ENCODE measurements around the gene C3orf18. TPM values are rescaled to one million over a fixed set of nuclear protein-coding genes. Genes with fewer than 3 reads are reported as not detected.
A peak's percentile ranks its signal among the peaks of the same experiment; 100 is the strongest.

Gene C3orf18
- total RNA-seq, 2 donors from 2014 or later = 2.4 to 2.9 TPM

DNA sequence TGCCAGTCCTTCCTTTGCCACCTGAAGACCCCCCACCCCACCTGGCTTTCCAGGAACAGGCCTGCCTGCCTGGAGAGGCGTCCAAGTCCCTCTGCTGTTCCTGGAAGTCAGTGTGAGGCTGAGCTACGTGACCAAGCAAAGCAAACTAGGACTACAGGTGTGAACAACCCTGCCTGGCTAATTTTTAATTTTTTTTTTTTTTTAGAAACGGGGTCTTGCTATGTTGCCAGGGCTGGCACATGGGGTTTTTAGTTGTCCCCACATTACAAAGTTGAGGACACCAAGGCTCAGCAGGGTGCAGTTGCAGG is 19.2 kb upstream of the C3orf18 start:
- Histone ChIP-seq H3K4me3 (no peak overlapping the region), H3K9me3 (no peaks in the 10 kb centered on the region), H3K4me1 (no peaks in the 10 kb centered on the region), H3K36me3 (no peaks in the 10 kb centered on the region), H3K9ac (ENCODE audit: low read depth in 2 of 2, low read length in 2 of 2) (peak overlapping the region in 1 of 2 donors; percentile 17), H3K27me3 (no peaks in the 10 kb centered on the region), H3K27ac (no peak overlapping the region)
- DNase-seq = no peak
- intact Hi-C loops (cut with DNase I) = no loop called here
- TF ChIP-seq, protein P1, sequence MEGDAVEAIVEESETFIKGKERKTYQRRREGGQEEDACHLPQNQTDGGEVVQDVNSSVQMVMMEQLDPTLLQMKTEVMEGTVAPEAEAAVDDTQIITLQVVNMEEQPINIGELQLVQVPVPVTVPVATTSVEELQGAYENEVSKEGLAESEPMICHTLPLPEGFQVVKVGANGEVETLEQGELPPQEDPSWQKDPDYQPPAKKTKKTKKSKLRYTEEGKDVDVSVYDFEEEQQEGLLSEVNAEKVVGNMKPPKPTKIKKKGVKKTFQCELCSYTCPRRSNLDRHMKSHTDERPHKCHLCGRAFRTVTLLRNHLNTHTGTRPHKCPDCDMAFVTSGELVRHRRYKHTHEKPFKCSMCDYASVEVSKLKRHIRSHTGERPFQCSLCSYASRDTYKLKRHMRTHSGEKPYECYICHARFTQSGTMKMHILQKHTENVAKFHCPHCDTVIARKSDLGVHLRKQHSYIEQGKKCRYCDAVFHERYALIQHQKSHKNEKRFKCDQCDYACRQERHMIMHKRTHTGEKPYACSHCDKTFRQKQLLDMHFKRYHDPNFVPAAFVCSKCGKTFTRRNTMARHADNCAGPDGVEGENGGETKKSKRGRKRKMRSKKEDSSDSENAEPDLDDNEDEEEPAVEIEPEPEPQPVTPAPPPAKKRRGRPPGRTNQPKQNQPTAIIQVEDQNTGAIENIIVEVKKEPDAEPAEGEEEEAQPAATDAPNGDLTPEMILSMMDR (IDR thresholded peaks at IDR 0.05) = no peak

DNA sequence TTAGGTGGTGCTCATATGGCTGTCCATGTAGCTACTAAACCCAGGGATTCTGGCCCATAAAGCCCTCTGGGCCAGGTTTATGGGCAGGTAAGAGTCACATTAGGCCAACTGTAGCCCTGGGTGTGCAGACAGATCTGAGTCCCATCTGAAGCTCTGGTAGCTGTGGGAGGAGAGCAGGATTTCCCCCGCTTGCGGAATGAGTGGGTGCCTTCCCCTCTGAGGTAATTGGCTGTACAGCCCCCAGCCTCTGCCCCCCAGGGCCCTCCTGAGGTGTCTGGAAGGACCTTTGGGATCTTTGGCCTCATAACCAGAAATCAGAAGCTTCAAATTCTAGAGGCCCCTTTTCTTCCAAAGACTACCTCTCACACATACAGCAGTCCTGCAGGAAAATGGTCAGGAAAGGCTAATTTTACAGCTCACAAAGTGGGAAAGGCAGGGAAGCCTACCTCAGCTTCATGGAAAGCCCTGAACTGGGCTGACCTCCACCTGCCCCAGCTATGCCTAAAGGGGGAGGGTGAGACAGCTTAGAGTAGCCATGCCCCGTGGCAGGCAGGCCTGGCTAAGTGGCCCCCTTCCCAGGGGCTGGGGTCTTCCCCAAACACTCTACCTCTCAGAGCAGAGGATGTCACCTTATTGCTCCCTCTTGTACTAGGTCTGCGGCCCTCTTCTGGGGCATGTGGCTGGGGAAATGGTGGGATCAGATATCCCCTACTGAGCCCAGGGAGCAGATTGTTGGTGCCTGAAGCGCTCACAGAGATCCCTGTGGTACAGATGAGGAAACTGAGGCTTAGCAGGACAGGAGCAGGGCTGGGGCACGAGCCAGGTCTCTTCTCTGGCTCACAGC is 18.6 kb upstream of the C3orf18 start:
- intact Hi-C loops (cut with DNase I) = no loop called here
- peak overlapping the region in 1 of 2 donors; percentile 17 for H3K9ac ChIP-seq (ENCODE audit: low read depth in 2 of 2, low read length in 2 of 2)
- H3K9me3 ChIP-seq = no peaks in the 10 kb centered on the region
- no peaks in the 10 kb centered on the region for H3K27me3 ChIP-seq
- no peaks in the 10 kb centered on the region for H3K36me3 ChIP-seq
- TF ChIP-seq, protein P1 (IDR thresholded peaks at IDR 0.05) = no peak
- H3K4me3 ChIP-seq = no peak overlapping the region
- no peak for DNase-seq
- no peak overlapping the region for H3K27ac ChIP-seq
- H3K4me1 ChIP-seq = no peaks in the 10 kb centered on the region

DNA sequence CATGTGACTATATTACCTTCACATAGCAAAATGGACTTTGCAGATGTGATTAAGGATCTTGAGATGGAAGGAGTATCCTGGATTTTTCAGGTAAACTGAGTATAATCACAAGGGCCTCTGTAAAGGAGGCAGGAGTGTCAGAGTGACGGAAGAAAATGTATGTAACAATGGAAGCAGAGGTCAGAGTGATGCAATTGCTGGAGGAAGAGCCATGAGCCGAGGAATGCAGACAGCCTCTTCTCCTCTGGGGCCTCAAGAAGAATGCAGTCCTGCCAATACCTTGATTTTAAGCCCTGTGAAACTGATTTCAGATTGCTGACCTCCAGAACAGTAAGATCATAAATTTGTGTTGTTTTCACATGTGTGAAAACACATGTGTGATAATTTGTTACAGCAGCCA is 16.8 kb upstream of the C3orf18 start:
- Histone ChIP-seq H3K9ac (ENCODE audit: low read depth in 2 of 2, low read length in 2 of 2) (no peak overlapping the region), H3K4me1 (no peaks in the 10 kb centered on the region), H3K27ac (no peak overlapping the region), H3K4me3 (no peak overlapping the region), H3K9me3 (no peaks in the 10 kb centered on the region), H3K36me3 (no peaks in the 10 kb centered on the region), H3K27me3 (no peaks in the 10 kb centered on the region)
- no peak for DNase-seq
- intact Hi-C loops (cut with DNase I) = no loop called here
- TF ChIP-seq, protein P1 (IDR thresholded peaks at IDR 0.05) = no peak

GRCh38 chr3:50583897-50584296 is 16.4 kb upstream of the C3orf18 start:
- Histone ChIP-seq H3K27ac (no peak overlapping the region), H3K9me3 (no peaks in the 10 kb centered on the region), H3K27me3 (no peaks in the 10 kb centered on the region), H3K4me1 (no peaks in the 10 kb centered on the region), H3K9ac (ENCODE audit: low read depth in 2 of 2, low read length in 2 of 2) (no peak overlapping the region), H3K4me3 (no peak overlapping the region), H3K36me3 (no peaks in the 10 kb centered on the region)
- no peak for DNase-seq
- TF ChIP-seq, protein P1 (IDR thresholded peaks at IDR 0.05) = no peak
- intact Hi-C loops (cut with DNase I) = no loop called here

GRCh38 chr3:50582083-50582482 is 14.5 kb upstream of the C3orf18 start:
- H3K36me3 ChIP-seq = no peaks in the 10 kb centered on the region
- H3K27me3 ChIP-seq = no peaks in the 10 kb centered on the region
- no peak overlapping the region for H3K27ac ChIP-seq
- H3K4me3 ChIP-seq = no peak overlapping the region
- TF ChIP-seq, protein P1 (IDR thresholded peaks at IDR 0.05) = no peak
- no peaks in the 10 kb centered on the region for H3K4me1 ChIP-seq
- intact Hi-C loops (cut with DNase I) = no loop called here
- no peaks in the 10 kb centered on the region for H3K9me3 ChIP-seq
- no peak for DNase-seq
- no peak overlapping the region for H3K9ac ChIP-seq (ENCODE audit: low read depth in 2 of 2, low read length in 2 of 2)
